Measurements from ENCODE around the gene CHCHD3. TPM values are rescaled to one million over a fixed set of nuclear protein-coding genes. Genes with fewer than 3 reads are reported as not detected.

The CHCHD3 gene
- total RNA-seq, 1 donor from 2014 or later = 75.5 TPM

DNA sequence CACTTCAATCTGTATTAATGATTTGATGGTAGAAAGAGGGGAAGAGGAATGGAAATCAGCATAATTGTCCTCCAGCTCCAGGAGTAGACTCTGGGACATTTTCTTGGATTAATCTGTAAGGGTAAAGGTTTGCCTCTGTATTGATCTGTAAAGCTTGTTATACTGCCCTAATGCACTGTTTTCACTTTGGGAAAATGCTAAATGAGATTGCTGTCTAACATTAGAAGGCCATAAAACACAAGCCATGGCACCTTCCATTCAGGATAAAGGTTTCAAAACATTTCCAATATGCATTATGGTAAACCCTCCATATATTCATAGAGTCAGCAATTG, 282.8 kb downstream of the CHCHD3 start:
- H3K4me3 ChIP-seq (ENCODE audit: low read depth, low read length) = no peak overlapping the region
- no peak for DNase-seq (ENCODE audit: low read depth)
- no peak for TF ChIP-seq CTCF (conservative IDR thresholded peaks at IDR 0.05; ENCODE audit: low read depth, low read length)

GRCh38 chr7:132797152-132797551, 284.7 kb downstream of the CHCHD3 start:
- no peak for DNase-seq (ENCODE audit: low read depth)
- no peak for TF ChIP-seq CTCF (conservative IDR thresholded peaks at IDR 0.05; ENCODE audit: low read depth, low read length)
- H3K4me3 ChIP-seq (ENCODE audit: low read depth, low read length) = no peak overlapping the region

DNA sequence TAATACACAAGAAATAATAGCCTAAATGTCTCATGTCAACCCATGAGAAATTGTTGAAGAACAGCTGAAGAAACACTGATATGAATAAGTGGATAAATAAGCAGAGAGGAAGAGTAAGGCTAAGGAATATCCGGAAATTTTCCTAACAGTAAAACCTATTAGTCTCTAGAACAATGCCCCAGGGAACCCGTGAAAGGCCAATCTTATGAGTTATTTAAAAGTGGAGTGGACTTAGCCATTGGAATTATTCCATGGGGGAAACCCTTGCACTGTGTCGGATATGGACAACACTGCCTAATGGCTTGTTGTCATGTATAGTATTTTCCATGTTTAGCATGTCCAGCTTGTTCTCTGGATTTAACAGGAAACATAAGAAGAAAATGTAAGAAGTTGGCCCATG, 288.4 kb downstream of the CHCHD3 start:
- no peak for DNase-seq (ENCODE audit: low read depth)
- H3K4me3 ChIP-seq (ENCODE audit: low read depth, low read length) = no peak overlapping the region
- TF ChIP-seq CTCF (conservative IDR thresholded peaks at IDR 0.05; ENCODE audit: low read depth, low read length) = no peak

DNA sequence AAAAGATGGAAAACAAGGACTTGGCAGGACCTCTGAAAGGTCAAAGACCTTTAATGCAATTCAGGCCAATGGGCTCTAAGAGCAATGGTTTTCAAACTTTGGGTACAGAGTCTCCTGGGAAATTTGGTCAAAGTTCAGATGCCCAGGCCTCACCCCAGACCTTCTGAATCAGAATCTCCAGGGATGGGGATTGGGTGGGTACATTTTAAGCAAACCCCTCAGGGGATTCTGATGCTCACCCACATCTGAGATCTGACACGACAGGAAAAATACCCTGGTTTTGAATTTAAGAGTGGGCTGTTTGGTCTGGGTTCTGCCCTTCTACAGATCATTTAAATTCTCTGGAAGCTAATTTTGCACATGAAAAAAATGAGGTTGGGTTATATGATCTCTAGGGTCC, 290.9 kb downstream of the CHCHD3 start:
- H3K4me3 ChIP-seq (ENCODE audit: low read depth, low read length) = no peak overlapping the region
- DNase-seq (ENCODE audit: low read depth) = no peak
- TF ChIP-seq CTCF (conservative IDR thresholded peaks at IDR 0.05; ENCODE audit: low read depth, low read length) = no peak

GRCh38 chr7:132790104-132790503, 291.8 kb downstream of the CHCHD3 start:
- TF ChIP-seq CTCF (conservative IDR thresholded peaks at IDR 0.05; ENCODE audit: low read depth, low read length) = no peak
- H3K4me3 ChIP-seq (ENCODE audit: low read depth, low read length) = no peak overlapping the region

GRCh38 chr7:132789281-132789680, 292.6 kb downstream of the CHCHD3 start:
- DNase-seq (ENCODE audit: low read depth) = no peak
- TF ChIP-seq CTCF (conservative IDR thresholded peaks at IDR 0.05; ENCODE audit: low read depth, low read length) = no peak
- H3K4me3 ChIP-seq (ENCODE audit: low read depth, low read length) = no peak overlapping the region

More at GRCh38 chr7:132790104-132790503, 291.8 kb downstream of the CHCHD3 start:
- DNase-seq (ENCODE audit: low read depth) = no peak

GRCh38 chr7:132785870-132786269, 296.0 kb downstream of the CHCHD3 start:
- H3K4me3 ChIP-seq (ENCODE audit: low read depth, low read length) = no peak overlapping the region
- no peak for TF ChIP-seq CTCF (conservative IDR thresholded peaks at IDR 0.05; ENCODE audit: low read depth, low read length)
- DNase-seq (ENCODE audit: low read depth) = no peak
